MM.1S (cell line): ENCODE measurements around the gene GNL1.

ENCODE experiments used
- DNase-seq: peaks from one replicate; pipeline ENCODE4 v3.0.0-alpha.2; 2015
- H2AFZ ChIP-seq: fragments of 300-600 bp; sonication (generic); 2 replicates; pipeline ENCODE4 v1.6.0; 2016; ENCODE audit warnings: antibody characterized with exemption, low read length
- H3F3A ChIP-seq: fragments of 300-600 bp; sonication (generic); 2 replicates; pipeline ENCODE4 v1.6.1; 2016; ENCODE audit warnings: mild to moderate bottlenecking, antibody characterized with exemption, low read length, moderate library complexity, mixed read lengths; ENCODE audit not compliant: insufficient read depth
- H3K27ac ChIP-seq: fragments of 300-600 bp; sonication (generic); 2 replicates; pipeline ENCODE4 v1.5.1; 2016; ENCODE audit warnings: mild to moderate bottlenecking, low read length
- H3K27me3 ChIP-seq: fragments of 300-600 bp; sonication (generic); replicated peaks from 2 replicates; pipeline ENCODE4 v1.6.0; 2016; ENCODE audit warnings: low read length; ENCODE audit not compliant: insufficient read depth
- H3K36me3 ChIP-seq: fragments of 300-600 bp; sonication (generic); replicated peaks from 2 replicates; pipeline ENCODE4 v1.6.1; 2016; ENCODE audit warnings: mild to moderate bottlenecking, low read length, mixed read lengths; ENCODE audit not compliant: insufficient read depth
- H3K4me1 ChIP-seq: fragments of 300-600 bp; sonication (generic); 2 replicates; pipeline ENCODE4 v1.6.1; 2016; ENCODE audit warnings: low read length, mixed read lengths
- H3K4me2 ChIP-seq: fragments of 300-600 bp; sonication (generic); 2 replicates; pipeline ENCODE4 v1.6.0; 2016; ENCODE audit warnings: low read depth, low read length
- H3K4me3 ChIP-seq: fragments of 300-600 bp; sonication (generic); 2 replicates; pipeline ENCODE4 v1.5.1; 2016; ENCODE audit warnings: low read length, mixed read lengths
- H3K79me2 ChIP-seq: fragments of 300-600 bp; sonication (generic); 2 replicates; pipeline ENCODE4 v1.6.1; 2016; ENCODE audit warnings: mixed run types, low read length, mixed read lengths
- H3K9ac ChIP-seq: fragments of 300-600 bp; sonication (generic); 2 replicates; pipeline ENCODE4 v1.6.1; 2016; ENCODE audit warnings: low read length, mixed read lengths
- H3K9me2 ChIP-seq: fragments of 300-600 bp; sonication (generic); replicated peaks from 2 replicates; pipeline ENCODE4 v1.6.1; 2016; ENCODE audit warnings: mild to moderate bottlenecking, low read length, mixed read lengths; ENCODE audit not compliant: insufficient read depth
- H3K9me3 ChIP-seq: fragments of 300-600 bp; sonication (generic); replicated peaks from 2 replicates; pipeline ENCODE4 v1.6.1; 2016; ENCODE audit warnings: mild to moderate bottlenecking, low read length, mixed read lengths; ENCODE audit not compliant: insufficient read depth
- H4K20me1 ChIP-seq: fragments of 300-600 bp; sonication (generic); 2 replicates; pipeline ENCODE4 v1.6.1; 2016; ENCODE audit warnings: mild to moderate bottlenecking, low read length, moderate library complexity, mixed read lengths; ENCODE audit not compliant: insufficient read depth
- CTCF ChIP-seq: fragments of 300-600 bp; sonication (generic); IDR thresholded peaks from 2 replicates; pipeline ENCODE4 v1.5.1; 2016; ENCODE audit warnings: antibody characterized with exemption, low read length, mixed read lengths
- EZH2 ChIP-seq: fragments of 300-600 bp; sonication (generic); optimal IDR thresholded peaks from 2 replicates; pipeline ENCODE3; 2017; ENCODE audit warnings: low read depth, mild to moderate bottlenecking, antibody characterized with exemption, low read length, mixed read lengths
- EZH2phosphoT487 ChIP-seq: fragments of 300-600 bp; sonication (generic); IDR thresholded peaks from 2 replicates; pipeline ENCODE4 v1.6.1; 2018; ENCODE audit warnings: antibody characterized with exemption, low read length

Gene GNL1

GRCh38 chr6:30591008-30591407 lies 34.7 kb upstream of the GNL1 start:
- no peak overlapping the region for H3K4me2 ChIP-seq
- no peaks in the 10 kb centered on the region for H3K9me3 ChIP-seq
- no peaks in the 10 kb centered on the region for H4K20me1 ChIP-seq
- H3K4me3 ChIP-seq: no peak overlapping the region
- DNase-seq: no peak
- H3F3A ChIP-seq: peaks cover 6% of the 10 kb centered on the region; the same call in 1 of the 2 replicates
- no peaks in the 10 kb centered on the region for H3K27me3 ChIP-seq
- no peaks in the 10 kb centered on the region; the same call in 1 of the 2 replicates for H3K36me3 ChIP-seq
- H3K27ac ChIP-seq: no peak overlapping the region
- no peaks in the 10 kb centered on the region for H3K4me1 ChIP-seq
- no peak overlapping the region for H3K9ac ChIP-seq
- peaks cover 36% of the 10 kb centered on the region; the same call in 1 of the 2 replicates for H3K79me2 ChIP-seq
- H2AFZ ChIP-seq: no peak overlapping the region
- no peaks in the 10 kb centered on the region for H3K9me2 ChIP-seq
- no peak for TF ChIP-seq CTCF
- no peak for TF ChIP-seq EZH2phosphoT487
- no peak for TF ChIP-seq EZH2

GRCh38 chr6:30590509-30590908 lies 34.2 kb upstream of the GNL1 start:
- Histone ChIP-seq H3K79me2 (peaks cover 36% of the 10 kb centered on the region; the same call in 1 of the 2 replicates), H3F3A (peaks cover 6% of the 10 kb centered on the region; the same call in 1 of the 2 replicates), H3K4me2 (no peak overlapping the region), H3K9me3 (no peaks in the 10 kb centered on the region), H3K9ac (no peak overlapping the region), H3K9me2 (no peaks in the 10 kb centered on the region), H3K36me3 (no peaks in the 10 kb centered on the region; the same call in none of the 2 replicates), H3K4me1 (no peaks in the 10 kb centered on the region), H3K27me3 (no peaks in the 10 kb centered on the region), H3K27ac (no peak overlapping the region), H3K4me3 (no peak overlapping the region), H4K20me1 (no peaks in the 10 kb centered on the region), H2AFZ (no peak overlapping the region)
- no peak for TF ChIP-seq EZH2
- TF ChIP-seq EZH2phosphoT487: no peak
- no peak for TF ChIP-seq CTCF
- no peak for DNase-seq

GRCh38 chr6:30589754-30590358 lies 33.6 kb upstream of the GNL1 start:
- no peak overlapping the region for H2AFZ ChIP-seq
- H3K27me3 ChIP-seq: no peaks in the 10 kb centered on the region
- TF ChIP-seq CTCF (no peak), EZH2 (no peak), EZH2phosphoT487 (no peak)
- no peak overlapping the region for H3K4me3 ChIP-seq
- H3K4me1 ChIP-seq: no peaks in the 10 kb centered on the region
- H3K27ac ChIP-seq: no peak overlapping the region
- no peaks in the 10 kb centered on the region; the same call in none of the 2 replicates for H3K36me3 ChIP-seq
- no peak overlapping the region for H3K9ac ChIP-seq
- H3K79me2 ChIP-seq: peaks cover 36% of the 10 kb centered on the region; the same call in 1 of the 2 replicates
- H3K4me2 ChIP-seq: no peak overlapping the region
- DNase-seq: no peak
- no peaks in the 10 kb centered on the region for H4K20me1 ChIP-seq
- no peaks in the 10 kb centered on the region for H3K9me2 ChIP-seq
- H3K9me3 ChIP-seq: no peaks in the 10 kb centered on the region
- H3F3A ChIP-seq: 0 out of 2 replicates have a peak, but pooled peaks cover 4% of the 10 kb centered on the region
